ENCODE data around the gene CHGA. TPM values are rescaled to one million over a fixed set of nuclear protein-coding genes. Genes with fewer than 3 reads are reported as not detected.

The CHGA gene
- total RNA-seq, 1 donor from 2014 or later, result not detected

DNA sequence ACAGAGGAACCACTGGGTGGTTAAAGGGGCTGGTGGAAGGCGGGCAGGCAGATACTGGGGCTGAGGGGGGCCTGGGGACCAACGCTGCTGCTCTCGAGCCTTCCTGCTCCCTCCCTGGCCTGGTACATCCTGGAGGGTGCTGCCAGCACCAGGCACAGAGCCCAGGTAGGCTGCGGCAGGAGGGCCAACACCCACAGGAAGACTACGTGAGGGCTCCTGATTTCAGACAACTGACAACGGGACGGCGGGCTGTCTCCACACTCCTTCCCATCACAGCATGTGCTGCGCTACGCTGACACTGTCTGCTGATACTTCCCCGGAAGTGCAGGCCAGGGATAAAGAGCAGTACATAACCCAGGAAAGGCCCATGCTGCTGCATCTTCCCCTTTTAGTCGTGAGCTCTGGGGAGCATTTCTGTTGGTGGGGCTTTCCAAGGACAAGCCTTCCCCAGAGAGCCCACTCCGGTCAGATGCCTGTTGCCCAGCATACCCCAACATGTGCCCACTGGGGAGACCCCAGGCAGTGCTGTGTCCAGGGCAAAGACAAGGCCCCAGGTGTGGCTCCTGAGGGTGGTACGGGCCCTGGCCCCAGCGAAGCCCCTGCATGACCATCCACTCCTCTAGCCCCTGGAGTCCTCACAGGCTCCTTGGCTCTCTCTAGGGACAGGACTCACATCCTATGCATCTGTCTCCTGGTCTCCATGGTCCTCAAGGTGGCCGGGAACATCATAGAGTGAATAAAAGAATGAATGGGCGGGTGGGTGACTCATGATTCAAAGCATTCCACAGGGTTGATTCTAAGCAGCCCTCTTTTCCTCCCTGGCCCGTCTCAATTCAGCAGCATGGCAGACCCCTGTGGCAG is 38.0 kb downstream of the CHGA start:
- DNase-seq (ENCODE audit: low read depth in 2 of 2), result peak in 1 of 2 donors; percentile 35

DNA sequence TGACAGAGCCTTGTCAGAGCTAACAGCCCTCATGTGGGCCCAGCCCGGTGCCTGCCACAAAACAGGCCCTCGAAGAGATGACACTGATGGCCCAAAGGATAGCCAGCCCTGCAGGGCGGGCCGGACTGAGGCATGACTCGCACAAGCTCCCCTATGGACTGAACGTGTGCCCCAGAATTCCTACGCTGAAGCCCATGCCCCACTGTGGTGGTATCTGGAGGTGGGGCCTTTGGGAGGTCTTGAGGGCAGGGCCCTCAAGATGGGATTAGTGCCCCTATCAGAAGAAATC is 38.6 kb downstream of the CHGA start:
- no peak for DNase-seq (ENCODE audit: low read depth in 2 of 2)

DNA sequence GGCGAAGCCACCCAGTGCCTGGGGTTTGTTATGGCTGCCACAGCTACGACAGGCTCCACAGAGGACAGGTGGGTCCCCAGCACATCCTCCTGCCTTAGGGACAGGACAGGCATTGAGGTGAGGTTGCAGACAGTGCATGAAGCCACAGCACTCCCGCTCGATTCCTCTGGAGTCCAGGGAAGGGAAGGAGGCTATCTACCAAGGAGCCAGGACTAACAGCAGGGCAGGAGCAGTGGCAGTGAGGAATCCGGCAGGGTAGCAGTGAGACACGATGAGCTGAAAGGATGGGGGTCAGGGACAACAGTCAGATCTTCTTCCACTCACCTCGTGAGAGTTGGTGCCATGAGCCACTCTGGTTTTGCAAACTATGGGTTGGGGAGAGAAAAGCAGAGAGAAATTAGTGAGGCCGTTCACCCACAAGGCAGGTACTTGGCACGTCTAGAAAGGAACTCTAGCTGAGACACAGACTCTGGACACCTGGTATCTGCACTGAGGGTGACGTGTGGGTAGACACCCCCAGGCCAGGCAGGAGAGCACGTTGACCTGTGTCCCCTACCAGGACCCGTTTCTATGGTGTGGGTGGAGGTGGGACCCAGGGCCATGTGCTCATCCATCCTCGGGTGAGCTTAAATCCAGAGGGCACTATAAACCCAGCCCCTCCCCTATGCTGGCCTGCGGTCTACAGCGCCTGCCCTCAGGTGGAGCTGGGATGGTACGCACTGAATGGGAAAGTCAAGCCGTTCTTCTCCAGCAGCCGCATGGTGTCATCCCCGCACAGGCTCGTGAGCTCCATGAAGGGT is 39.3 kb downstream of the CHGA start:
- DNase-seq (ENCODE audit: low read depth in 2 of 2), result no peak

DNA sequence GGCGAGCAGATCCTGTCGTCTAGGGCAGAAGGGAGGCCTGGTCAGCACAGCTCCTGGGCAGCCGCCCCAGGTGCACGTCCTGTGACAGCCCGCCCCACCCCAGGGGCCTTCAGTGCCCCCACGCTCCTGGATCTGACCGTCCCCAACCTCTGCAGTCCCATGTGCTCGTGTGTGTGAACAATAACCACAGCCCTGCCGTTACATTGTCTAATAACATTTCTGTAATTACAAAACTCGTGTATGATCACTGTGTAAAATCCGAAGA is 39.8 kb downstream of the CHGA start:
- no peak for DNase-seq (ENCODE audit: low read depth in 2 of 2)

DNA sequence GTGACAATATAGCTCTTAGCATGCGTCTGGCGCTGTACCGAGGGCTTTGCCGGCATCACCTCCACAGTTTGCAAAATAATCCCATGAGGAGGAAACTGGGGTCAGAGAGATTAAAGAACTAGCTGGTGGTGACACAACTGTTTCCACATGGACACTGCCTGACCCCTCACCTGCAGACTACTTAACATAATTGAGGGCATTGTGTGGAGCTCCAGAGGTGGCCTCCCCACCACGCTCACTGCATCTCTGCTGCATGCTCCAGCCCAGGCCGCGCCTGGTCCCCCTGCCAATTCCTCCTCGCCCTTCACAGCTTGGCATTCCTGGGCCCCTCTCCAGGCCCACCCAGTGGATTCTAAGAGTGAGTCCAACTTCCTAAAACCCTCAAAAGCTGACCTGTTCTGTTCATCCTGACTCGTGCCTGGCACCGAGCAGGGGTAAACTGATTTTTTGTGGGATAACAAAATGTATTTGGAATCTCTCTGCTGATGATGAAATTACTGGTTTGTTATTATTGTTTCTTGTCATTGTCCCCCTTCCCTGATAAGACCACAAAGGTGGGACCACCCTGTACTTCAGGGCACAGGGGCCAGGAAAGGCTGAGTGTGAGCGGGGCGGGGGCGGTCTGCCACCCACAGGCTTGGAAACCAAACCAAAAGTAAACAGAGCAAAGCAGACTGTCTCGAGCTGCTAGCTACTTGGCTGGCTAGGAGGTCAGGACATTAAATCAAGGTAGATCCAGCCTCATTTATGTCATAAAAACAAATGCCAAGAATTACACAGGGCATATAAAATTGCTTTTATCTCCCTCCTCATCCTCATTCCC is 40.6 kb downstream of the CHGA start:
- DNase-seq (ENCODE audit: low read depth in 2 of 2), result peak; percentile 26 to 76

DNA sequence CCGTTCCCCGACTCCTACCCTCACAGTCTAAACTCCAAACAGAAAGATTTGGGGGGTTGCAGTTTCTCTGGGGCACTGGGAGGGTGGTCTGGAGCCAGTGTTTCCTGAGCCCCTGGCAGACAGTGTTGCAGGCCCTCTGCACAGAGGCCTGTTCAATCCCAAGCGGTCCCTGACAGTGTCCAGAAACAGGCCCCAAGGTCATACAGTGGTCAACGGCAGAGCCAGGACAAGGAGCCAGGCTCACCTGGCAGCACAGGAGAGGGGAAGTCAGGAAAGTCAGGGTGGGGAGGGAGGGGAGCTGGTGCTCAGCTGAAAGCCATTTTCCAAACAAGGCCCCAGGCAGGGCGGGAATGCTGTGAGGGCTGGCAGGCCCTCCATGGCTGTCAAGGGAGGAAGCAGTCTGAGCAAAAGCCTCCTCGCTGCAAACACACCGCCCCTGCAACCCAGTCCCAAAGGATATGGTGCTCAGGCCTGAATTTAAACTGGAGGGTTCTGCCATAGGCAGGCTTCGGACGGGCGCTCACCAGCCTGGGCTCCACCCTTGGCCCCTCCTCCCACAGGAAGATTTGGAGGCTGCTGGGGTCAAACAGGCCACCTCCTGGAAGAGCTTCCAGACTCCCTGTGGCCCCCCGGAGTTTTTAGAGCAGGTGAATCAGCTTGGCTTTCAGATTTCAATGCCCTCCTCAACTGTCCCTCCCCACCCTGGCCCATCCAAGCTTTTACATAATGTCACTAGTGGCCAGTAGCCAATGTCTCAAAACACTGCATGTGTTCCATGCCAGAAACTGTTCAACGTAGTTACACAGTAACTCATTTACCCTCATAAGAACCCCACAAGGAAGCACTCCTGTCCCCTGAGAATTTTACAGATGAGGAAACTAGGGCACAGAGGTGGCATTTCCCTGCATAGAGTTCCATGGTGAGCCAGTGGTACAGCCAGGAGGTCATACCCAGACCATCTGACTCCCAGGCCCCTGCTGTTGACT is 41.5 kb downstream of the CHGA start:
- no peak for DNase-seq (ENCODE audit: low read depth in 2 of 2)

DNA sequence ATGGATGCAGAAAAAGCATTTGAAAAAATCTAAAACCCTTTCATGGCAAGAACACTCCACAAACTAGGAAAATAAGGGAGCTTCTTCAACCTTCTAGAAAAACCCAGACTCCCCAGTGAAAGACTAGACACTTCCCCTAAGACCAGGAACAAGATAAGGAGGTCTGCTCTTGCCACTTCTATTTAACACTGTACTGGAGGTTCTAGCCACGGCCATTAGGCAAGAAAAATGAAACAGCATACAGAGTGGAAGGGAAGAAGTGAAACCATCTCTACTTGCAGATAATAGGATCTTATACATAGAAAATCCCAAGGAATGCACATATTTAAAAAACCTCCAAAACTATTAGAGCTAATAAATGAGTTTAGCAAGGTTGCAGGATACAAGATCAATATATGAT is 42.3 kb downstream of the CHGA start:
- DNase-seq (ENCODE audit: low read depth in 2 of 2), result no peak

DNA sequence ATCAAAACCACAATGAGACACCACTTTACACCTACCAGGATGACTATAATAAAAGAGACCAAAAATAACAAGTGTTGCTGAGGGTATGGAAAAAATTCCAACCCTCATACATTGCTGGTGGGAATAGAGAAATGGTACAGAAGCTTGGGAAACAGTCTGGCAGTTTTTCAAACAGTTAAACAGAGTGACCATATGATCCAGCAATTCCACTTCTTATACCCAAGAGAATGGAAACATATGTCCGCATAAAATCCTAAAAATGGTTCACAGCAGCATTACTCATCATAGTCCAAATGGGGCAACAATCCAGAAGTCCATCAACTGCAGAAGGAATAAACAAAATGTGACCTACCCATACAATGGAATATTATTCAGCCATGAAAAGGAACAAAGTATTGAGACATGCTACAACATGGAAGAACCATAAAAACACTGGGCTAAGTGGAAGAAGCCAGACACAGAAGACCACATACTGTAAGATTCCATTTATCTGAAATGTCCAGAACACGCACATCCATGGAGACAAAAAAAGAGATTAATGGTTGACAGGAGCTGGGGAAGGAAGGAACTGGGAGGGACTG is 44.5 kb downstream of the CHGA start:
- DNase-seq (ENCODE audit: low read depth in 2 of 2), result no peak

DNA sequence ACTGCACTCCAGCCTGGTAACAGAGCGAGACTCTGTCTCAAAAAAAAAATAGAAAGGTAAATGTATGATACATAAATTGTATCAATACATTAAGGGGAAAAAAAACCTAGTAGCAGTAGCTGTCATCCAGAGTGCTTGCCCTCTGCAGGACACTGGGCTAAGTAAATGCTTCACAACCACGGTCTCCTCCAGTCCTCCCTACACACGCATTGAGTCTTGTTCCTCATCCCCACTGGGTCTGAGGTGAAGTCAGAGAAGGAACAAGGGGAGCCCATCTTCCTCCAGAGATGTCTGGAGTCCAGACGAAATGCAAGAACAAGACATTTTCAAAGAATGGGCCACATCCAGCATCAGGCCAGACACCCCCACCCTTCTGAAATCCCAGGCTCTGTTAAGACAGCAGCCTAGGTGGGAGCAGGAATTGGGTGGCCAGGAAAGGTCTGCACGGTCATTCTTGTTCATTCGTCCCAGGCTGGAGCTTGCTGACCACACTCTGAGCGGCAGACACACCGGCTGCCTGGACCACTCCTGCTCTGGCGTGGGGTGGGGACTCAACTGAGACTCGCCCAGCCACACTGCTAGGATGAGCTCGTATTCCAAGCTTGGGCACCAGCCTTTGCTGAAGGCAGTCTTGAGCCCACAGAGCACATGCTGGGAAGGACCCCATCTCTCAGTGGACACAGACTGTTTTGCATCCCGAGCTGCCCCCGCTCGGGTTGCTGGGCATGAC is 45.5 kb downstream of the CHGA start:
- no peak for DNase-seq (ENCODE audit: low read depth in 2 of 2)

DNA sequence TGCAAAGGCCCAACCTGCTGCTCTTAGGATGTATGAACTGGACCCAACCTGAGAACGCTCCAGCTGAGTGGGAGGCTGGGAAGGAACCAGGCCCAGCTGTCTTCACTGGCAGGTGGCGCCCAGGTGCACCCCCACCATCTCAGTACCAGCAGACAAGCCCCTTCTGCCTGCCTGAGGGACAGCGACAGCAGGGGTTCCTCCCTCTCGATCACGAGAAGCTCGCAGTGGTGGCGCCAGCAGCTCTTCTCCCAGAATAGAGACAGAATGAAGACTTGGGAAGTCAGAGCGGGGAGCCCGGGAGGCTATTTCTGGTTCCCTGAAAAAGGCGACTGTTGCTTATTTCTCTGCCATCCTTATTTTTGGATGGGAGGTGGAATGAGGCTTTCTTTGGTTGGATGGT is 46.5 kb downstream of the CHGA start:
- DNase-seq (ENCODE audit: low read depth in 2 of 2), result no peak

DNA sequence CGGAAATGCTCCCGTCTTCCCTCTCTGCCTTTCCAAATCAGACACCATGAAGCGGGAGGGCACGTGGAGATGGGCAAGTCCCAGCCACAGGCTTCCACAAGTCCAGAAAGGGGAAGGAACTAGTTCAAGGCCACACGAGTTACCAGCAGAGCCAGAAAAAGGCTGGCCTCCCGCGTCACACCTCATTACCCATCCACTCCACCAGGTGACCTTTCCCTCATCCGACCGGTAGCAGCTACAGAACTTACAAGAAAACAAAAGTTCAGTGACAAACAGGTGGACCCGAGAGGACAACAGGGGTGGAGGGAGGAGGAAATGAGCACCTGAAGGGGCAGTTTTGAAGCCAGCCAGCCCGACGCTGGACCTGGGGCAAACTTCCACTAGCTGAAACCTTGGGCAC is 46.9 kb downstream of the CHGA start:
- no peak for DNase-seq (ENCODE audit: low read depth in 2 of 2)

DNA sequence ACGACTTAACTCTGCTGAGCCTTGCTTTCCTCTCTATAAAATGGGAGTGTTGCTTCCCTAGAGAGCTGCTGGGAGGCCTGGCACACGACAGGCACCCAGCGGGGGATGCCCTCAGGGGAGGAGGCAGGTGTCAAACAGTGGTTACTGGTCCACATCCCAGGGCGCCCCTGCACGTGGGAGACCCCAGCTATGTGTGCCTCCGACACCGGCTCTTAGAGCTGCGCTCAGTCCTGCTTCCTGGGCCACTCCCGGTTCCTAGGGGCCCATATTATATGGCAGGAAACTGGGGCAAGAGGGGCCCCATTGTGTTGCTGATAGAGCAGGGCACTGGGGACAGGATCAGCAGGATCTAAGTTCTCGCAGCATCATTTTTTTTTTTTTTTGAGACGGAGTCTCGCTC is 47.3 kb downstream of the CHGA start:
- no peak for DNase-seq (ENCODE audit: low read depth in 2 of 2)

DNA sequence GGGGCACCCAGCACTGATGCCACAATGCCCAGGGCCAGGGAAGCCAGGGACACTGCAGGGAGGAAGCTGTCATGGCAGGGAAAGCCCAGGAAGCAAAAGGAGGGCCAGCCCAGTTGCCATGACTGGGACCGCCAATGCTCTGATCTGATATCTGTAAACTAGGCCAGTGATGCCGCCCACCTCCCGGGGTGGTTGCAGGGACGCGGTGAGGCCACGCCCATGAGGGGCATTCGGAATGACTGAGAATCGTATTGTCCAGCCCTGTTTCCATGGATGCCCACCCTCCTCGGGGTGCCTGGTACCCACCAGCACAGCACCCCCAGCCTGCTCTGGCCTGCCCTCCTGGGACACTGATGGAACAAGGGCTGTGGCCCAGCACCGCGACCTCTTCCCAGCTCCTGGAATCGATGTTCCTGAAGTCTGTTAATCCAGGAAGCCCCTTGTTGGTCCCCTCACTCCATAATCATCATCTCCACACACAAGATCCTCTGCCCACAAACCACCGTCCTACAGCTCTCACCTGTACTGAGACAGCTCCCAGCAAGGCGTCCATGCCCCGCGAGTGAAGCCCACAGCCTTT is 48.7 kb downstream of the CHGA start:
- no peak for DNase-seq (ENCODE audit: low read depth in 2 of 2)

DNA sequence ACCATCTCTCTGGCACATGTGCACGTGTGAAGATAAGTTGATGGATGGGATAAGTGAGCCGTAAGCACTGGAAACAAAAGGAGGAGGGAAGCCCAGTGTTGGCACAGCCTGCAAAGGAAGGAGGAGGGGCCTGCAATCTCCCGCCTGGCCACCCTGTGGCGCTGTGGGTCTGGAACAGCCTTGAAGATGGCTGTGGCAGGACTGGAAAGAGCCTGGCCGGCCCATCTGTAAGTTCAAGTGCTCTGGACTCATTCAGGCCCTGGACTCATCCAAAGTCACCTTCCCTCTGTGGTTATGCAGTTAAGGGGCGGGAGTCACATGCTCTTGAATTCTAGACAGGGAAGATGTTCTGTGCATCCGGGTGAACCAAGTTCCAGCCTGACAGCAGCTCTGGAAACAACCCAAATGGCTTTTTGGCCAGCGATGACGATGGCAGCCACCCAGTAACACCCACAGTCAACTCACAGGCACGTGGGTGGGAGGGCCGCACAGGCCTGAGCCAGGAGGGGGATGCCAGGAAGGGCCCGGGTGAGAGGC is 50.4 kb downstream of the CHGA start:
- peak; percentile 17 to 23 for DNase-seq (ENCODE audit: low read depth in 2 of 2)

DNA sequence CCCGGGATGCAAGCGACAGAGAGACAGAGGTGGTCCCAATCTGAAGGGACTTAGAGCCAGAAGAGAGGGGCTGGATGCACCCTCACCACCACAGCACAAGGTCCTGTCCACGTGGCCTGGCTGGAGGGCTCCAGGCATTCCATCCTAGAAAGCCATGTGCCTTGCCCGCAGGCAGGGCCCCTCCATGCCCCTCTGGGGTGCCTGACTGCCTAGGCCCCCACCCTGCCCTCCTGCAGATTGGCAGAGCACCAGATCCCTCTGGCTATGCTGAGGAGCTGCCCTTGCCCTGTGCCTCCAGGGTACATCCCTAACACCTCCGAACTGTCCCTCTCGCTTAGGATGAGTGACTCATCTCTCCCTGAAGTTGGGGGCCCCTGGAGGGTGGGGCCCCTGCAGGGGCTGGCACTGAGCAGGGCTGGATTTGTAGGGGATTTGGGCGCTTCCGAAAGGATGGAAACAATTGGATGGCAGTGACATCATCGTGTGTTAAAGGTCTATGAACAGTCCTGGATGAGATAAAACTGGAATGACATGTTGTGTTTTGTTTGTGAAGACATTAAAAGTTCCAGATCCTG is 50.9 kb downstream of the CHGA start:
- DNase-seq (ENCODE audit: low read depth in 2 of 2), result peak in 1 of 2 donors; percentile 12

DNA sequence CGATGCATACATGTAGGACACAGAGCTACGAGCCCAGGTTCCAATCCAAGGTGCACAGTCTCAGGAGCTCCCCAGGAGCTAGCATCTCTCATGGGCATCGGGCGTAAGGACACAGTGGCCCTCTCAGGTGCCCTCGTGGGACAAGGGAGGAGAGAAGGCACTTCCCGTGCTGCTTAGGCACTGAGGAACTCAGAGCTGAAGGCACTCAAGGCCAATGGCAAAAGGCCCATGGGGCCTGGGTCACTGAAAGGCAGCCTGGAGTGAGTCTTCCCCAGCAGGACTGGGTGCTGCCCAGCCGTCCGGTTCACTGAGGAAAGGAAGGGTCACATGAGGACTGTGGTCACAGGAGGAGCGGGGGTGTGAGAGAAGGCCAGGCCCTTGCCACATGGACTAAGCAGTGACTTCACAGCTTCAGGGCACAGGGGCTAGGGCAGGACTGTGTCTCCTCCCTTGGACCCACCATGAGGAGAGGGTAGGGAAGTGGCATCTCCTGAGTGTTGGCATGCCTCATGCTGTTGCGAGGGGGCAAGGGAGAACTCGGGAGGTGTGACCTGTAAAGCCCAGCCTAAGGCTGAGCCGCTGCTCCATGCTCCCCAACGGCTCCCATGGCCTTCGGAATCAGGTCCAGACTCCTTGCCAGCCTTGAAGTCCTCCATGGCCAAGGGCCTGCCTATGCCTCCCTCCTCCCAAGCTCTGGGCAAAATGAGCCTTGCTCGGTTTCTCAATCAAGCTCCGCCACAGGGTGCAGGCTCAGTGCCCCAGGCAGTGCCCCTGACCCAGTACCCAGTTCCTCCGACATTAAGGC is 51.8 kb downstream of the CHGA start:
- no peak for DNase-seq (ENCODE audit: low read depth in 2 of 2)

DNA sequence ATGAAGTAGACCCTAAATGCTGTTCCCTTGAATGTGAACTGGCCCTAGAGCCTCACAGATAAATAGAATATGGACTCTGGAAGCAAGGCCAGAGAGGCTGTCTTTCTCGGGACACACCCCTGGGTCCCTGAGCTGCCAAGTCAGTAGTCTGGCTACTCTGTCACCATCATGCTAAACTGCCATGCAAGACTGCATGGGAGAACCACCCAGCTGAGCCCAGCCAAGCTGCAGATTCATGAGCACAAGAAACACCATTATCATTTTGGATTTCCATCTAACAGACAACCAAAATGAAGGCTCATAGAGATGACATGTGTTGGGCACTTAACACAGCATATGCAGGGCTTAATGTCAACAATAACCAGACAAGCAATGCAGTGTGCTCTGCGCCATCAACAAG is 53.3 kb downstream of the CHGA start:
- DNase-seq (ENCODE audit: low read depth in 2 of 2), result no peak
